Hematopoietic multipotent progenitor cell (in vitro differentiated cells): ENCODE data around the gene UCKL1. TPM values are rescaled to one million over a fixed set of nuclear protein-coding genes. Genes with fewer than 3 reads are reported as not detected.
A peak's percentile ranks its signal among the peaks of the same experiment; 100 is the strongest.
"Not testable (repeated sequence)": the region's sequence is repeated elsewhere in the genome, so short reads cannot be mapped to it uniquely, and the experiment has no call there.

Source experiments
- DNase-seq, 3 donors: peaks; one replicate each; pipeline ENCODE4 v3.0.0-alpha.2; 2011 to 2015; ENCODE audit warnings: low read depth in 2 of 3, low spot score in 2 of 3
- total RNA-seq: library from RNA; depleted of rRNA; stranded (reverse); fragments of >200 nt; gene quantifications from one replicate; pipeline ENCODE4 v1.2.3, GENCODE V29; 2012

Gene UCKL1
- total RNA-seq, 1 donor: 51.4 TPM

DNA sequence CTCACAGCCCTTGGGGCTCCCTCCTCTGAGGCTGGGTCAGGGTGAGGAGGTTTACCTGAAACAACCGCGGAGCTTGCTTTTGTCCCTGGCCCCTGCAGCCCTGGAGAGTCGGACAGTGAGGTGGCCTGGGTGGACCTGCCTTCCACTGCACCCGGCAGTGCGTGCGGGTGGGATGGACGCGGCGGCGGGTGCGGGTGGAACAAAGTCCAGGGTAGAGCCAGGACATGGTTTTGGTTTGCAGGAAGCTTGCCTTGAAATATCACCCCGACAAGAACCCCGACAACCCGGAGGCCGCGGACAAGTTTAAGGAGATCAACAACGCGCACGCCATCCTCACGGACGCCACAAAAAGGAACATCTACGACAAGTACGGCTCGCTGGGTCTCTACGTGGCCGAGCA lies 27.1 kb downstream of the UCKL1 start:
- DNase-seq: no peak

DNA sequence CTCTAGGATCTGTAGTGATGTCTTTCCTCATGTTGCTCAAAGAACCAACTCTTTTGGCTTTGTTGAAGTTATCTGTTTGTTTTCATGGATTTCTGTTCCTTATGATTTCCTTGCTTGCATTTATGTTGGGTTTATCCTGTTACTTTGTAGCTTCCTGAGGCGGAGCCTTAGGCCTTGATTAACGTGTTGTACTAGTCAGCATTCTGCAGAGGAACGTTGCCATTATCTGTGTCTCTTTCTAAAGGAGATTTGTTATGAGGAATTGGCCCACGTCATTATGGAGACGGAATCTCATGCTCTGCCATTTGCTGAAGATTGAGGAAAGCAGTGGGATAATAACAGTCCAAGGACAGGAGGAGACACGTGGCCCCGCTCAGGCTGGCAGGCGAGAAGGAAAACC lies 29.9 kb downstream of the UCKL1 start:
- DNase-seq: no peak

DNA sequence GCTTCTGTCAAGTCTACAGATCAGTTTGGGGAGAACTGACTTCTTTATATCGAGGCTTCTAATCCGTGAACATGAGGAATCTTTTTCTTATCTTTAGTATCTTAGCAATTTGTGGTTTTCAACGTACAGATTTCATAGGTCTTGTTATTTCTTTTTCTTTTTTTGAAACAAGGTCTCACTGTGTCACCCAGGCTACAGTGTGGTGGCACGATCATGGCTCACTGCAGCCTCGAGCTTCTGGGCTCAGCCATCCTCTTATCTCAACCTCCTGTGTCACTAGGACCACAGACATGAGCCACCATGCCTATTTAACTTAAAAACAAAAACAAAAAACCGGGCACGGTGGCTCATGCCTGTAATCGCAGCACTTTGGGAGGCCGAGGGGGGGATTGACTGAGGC lies 32.0 kb downstream of the UCKL1 start:
- no peak for DNase-seq

DNA sequence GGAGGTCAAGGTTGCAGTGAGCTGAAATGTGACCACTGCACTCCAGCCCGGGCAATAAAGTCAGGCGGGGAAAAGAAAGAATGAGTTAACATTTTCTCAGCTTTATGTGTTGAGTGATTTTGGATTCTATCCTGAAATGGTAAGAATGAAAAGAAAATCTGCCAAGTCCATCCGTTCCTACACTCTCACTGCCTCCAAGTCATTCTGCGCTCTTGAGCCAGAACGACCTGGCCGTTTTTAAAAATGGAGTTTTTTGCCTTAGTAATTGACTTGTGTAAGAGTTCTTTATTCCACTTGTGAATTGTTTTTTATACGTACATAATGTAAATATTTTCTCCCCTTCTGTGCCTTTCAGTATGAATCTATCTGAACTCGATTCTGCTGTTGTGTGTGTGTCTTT lies 32.6 kb downstream of the UCKL1 start:
- no peak for DNase-seq

DNA sequence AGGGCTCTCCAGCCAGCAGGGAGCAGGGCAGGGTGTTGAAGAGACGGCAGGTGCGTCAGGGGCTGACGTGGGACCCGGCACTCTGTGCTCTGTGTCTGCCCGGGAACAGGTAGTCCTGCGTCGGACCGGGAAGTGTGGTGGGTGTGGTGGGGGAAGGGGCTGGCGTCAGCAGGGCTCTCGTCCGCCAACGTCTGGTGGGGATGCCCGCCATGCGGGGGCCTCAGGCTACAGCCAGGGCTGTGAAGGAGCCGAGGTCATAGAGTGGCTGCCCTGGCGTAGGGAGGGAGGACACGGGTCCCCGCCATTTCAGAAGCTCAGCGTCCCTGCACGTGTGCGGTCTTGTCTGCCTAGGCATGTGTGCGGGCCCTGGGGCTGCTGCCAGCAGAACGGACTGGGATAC lies 36.0 kb downstream of the UCKL1 start:
- no peak for DNase-seq

DNA sequence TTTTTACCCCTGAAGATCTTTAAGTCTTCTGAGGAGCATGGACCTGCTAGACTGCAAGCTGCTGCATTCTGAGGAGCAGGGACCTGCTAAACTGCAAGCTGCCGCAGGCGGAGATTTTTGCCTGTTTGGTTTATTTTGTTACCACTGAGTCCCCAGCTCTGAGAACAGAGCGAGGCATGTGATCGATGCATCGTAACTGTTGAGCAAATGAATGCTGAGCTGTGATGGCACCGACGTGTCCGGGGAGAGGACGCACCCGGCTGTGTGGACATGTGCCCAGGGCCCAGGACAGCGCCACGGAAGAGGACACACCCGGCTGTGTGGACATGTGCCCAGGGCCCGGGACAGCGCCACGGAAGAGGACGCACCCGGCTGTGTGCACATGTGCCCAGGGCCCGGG lies 37.1 kb downstream of the UCKL1 start:
- DNase-seq: no peak

DNA sequence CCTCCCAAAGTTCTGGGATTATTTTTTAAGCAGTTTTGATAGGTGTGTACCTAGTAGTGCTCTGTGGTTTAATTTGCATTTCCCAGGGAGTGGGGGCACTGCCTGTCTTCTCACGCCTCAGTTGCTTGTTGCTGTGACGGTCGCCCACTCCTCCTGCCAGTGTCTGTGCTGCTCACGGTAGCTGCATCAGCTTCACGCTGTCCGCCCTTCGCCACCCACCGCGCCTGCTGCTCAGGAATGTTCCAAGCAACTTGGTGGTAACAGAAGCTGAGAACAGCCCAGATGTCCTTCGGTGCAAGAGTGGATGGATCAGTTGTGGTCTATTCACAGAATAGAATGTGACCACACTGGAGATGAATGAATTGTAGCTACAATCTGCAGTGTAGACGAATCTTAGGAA lies 38.4 kb downstream of the UCKL1 start:
- no peak for DNase-seq

DNA sequence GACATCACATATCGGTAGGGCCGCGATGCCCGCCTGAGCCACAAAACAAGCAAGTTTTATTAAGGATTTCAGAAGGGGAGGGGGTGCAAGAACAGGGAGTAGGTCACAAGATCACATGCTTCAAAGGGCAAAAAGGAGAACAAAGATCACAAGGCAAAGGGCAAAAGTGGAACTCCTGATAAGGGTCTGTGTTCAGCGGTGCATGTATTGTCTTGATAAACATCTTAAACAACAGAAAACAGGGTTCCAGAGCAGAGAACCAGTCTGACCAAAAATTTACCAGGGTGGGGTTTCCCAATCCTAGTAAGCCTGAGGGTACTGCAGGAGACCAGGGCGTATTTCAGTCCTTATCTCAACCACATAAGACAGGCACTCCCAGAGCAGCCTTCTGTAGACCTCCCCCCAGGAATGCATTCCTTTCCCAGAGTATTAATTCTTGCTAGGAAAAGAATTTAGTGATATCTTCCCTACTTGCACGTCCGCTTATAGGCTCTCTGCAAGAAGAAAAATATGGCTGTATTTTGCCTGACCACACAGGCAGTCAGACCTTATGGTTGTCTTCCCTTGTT lies 39.8 kb downstream of the UCKL1 start:
- DNase-seq: not testable (repeated sequence)

DNA sequence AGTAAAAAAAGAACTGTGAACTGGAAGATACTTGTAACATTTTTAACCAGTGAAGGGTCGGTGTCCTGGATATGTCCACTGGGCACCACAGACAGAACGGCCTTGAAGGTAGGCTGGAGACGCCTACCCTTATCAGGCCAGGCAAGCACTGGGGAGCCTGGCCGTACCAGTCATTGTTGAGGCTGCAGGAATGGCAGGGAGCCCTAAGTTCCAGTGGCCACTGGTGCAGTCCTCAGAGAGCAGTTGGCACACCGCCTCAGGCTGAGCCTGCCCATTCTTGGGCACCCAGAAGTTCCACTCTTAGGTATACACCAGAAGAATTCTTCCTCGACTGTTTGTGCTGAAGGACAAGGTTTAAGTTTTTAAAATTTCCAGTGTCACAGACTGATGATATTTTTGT lies 40.7 kb downstream of the UCKL1 start:
- DNase-seq: no peak

DNA sequence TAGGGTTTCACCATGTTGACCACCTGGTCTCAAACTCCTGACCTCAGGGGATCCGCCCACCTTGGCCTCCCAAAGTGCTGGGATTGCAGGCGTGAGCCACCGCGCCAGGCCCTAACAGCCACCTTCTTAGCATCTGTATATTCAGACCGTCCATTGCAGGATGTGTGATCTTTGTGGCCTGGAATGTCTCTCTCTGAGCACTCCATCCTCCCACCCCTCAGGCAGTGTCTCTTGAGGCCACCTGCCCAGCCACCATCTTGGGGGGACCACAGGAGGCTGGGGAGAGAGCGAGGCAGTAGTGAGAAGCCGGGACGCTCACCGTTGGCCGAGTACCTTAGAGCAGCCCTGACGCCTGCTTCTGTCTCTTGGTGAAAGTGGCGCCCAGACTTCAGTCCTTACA lies 42.4 kb downstream of the UCKL1 start:
- DNase-seq: no peak

DNA sequence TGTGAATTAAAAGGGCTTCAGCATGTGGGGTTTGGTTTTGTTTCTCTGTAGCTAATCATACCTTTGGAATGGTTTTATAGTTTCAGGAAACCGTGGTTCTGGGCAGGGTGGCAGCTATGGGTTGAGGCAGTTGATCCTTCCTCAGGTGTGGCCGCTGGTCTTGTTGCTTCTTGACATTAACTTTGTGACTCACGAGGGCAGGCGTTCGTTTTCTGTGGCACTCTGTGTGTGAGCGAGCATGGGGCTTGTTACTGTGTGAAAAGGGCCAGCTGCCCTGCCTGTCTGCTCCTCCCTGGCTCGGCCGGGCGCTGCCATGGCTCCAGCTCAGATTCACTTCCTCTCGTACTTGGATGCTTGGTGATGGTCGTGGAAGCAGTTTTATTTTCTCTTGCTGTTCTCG lies 45.0 kb downstream of the UCKL1 start:
- DNase-seq: no peak

DNA sequence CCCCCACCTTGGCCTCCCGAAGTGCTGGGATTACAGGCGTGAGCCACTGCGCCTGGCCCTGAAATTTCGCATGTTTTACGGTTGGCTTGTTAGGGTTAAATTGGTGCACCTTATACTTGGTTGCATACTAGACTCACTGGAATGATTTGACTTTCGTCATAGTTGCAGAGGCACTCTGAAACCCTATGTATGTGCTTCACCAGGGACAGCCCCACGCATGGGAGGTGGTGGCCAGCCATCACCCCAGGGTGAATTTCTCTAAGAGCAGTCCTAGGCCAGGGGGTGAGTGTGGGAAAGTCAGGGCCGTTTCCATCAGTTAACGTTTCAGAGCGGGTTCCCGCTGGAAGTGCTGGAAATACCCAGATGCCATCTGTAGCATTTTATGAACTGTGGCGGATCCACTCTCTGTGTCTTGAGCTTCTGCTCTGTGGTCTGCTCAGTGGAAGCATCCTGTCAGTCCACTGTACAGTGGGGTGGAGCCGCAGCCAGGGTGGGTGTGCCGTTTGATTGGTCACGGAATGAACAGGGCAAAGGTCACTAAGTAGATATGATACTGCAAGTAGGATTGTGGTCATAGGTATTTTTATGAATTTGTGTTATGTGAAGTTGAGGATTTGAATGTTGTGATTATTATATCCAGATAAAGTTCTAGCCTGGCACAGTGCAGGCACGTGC lies 48.1 kb downstream of the UCKL1 start:
- DNase-seq: no peak

DNA sequence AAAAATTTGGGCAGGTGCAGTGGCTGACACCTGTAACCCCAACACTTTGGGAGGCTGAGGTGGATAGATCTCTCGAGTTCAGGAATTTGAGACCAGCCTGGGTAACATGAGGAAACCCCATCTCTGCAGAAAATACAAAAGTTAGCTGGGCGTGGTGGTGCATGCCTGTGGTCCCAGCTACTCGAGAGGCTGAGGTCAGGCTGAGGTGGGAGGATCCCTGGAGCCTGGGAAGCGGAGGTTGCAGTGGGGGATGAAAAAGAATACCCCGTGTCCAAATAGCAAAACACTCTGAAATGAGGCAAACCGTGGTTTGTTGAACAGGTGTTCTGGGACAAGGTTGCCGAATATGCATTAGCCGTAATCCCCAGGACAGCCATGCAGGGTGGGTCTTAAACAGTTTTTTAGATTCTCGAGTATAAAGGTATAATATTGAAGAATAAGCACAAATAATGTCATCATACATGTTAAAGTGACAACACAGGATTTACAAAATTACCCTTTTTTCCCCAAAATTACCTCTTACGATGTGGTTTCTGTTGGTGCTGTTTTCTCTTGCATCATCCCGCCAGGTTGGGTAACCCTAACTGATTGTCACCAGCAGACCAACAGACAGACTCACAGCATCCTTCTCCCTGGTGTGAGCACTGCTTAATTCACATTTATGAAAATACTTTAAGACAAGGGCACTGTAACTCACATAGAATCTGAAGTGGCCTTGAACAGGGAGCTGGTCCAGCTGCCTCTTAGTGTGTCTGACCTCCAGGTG lies 52.2 kb downstream of the UCKL1 start:
- no peak for DNase-seq

DNA sequence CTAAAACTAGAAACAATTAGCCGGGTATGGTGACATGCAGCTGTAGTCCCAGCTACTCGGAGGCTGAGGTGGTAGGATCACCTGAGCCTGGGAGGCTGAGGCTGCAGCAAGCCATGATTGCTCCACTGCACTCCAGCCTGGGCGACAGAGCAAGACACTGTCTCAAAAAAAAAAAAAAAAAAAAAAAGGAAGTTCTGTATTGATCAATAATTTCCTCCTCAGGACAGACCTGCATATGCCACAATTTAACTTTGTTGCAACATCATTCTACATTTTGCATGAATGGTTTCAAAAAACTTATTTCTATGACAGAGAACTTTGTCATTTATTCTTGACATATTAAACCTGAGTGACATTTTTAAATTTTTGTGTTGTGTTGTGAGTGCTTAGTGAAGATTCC lies 55.8 kb downstream of the UCKL1 start:
- no peak for DNase-seq

DNA sequence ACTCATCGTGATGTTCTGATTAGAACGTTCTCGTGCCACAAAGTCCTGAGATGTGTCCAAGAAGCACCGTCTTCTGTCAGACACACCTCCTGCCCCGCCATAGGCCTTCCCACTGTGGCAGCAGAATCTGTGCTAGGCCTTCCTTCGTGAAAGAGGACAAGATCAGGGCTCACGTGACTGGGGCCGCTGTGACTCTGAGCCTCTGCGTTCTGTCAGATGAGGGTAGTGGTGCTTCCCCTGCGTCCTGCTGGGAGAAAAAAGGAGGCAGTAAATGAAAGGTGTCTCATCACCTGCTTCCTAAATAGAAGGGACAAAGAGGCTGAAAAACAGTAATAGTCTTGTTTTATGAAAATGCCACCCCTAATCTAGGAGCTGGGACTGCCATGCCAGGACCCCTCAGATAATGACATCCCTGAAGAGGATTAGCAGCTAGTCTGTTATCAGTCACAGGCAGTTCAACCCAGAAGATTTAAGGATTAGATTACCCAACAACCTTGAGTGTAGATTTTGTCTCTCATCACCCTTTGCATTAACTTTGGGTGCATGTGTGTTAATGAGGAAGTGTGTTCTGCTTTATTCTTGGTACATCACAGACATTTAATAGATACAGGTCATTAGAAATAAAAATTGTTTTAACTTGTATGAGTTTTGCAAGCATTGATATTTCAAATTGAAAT lies 57.2 kb downstream of the UCKL1 start:
- DNase-seq: no peak

DNA sequence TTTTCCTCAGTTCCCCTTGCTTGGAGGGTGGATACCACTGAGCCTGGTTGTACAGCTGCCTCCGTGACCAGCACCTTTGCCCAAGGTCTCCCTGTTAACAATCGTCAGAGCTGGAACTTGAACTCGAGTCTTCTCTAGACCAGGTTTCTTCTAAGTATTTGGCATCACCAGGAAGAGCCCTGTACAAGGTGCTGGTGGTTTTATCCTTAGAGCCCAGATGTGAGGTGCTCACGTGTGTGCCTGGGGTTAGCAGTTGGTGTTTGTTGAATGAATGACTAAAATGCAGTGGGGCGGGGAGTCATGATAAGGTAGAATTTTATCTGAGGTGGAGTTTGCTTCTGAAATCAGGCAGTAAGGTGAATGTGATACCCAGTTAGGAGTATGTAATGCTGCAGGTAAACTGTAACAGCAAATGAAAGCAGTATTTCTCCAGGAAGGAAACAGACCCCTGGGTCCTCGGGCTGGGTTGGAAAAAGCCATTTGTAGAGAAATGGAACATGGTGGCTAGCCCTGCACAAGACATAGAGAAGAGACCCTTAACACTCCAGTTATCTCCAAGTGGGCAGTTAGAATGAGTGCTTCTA lies 58.1 kb downstream of the UCKL1 start:
- no peak for DNase-seq

DNA sequence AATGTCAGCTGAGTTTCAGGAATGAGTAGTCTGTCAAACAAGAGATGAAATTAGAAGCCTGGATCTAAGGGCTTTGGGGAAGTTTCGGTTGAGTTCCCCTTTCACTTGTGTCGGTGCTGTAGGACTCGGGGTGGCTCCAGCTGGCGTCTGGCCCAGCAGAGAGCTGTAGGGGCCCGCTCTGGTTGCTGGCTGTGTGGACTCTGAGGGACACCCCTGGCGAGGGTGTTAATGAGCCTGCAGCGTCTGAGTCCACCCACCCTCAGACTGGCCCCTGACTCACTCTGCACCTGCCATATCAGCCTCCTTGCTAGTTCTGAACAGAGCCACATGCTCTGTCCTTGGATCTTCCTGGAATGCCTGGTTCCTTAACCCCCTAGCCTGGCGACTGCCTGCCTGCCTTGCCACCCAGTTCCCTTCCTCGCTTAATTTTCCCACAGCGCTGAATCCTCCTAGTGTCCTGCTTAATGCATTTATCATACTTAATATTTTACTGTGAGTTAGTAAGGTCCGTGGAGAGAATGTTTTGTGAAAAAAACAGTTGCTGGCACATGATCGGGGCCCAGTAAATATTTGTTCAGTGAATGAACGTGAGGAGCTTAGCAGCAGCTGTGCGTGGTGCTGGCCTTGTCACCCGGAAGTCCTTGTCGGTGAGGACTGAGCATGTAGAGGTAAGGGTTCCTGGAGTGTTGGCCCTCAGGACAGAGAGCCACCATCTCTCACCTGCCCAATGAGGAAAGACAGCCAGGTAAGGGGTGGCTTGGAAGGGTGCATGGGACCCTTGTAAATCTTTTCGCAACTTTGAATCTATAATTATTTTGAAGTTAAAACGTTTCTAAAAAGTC lies 59.7 kb downstream of the UCKL1 start:
- peak in 2 of 3 donors; percentile 73 to 77 for DNase-seq

DNA sequence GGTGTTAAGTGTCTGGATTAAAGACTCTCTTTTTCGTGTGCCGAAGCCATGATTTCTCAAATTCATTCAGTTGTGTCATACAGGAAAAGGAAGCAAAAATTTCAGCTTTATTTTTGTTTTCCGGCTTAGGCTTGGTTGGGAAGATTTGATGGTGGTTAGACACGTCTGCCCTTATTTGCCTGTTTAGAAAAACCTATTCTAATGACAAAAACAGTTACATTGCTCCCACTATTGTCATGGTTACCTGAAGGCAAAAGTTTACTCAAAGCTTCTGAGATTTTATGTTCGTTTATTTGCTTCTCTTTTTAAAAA lies 60.3 kb downstream of the UCKL1 start:
- DNase-seq: no peak

DNA sequence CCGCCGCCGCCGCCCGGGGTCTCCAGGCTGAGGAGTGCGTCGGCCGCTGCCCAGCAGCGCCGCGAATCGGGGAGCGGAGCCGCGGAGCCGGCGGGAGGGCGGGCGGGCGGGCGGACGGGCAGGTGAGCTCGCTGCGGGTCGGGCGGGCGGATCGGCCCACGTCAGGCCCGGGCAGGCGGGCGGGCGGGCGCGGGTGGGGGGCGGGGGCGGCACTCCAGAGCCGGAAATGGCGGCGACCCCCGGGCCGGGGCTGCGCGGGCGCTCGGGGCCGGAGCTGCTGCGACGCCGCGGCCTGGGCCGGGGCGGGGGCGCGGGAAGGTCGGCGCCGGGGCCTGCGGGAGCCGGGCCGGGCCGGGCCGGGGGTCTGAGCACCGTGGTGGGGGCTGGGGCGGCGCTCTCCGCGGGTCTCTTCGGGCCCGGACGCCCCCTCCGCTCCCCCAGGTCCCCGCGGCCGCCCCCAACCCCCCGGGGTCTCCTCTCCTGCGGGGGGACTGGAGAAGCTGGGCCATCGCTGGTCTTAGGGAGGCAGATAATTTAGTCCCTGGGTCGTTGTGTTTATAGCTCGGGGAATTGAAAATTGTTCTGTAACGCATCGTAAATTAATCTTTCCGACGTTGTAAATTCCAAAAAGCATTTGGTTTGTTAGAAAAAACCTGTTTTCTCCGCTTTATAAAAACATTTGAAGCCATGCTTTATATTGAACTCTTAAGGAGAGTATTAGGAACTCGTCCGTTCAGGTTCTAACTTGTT lies 60.8 kb downstream of the UCKL1 start:
- no peak for DNase-seq
